HepG2 (cell line): ENCODE data around the gene FDXACB1. TPM values are rescaled to one million over a fixed set of nuclear protein-coding genes. Genes with fewer than 3 reads are reported as not detected.

Source experiments
- CREB3 ChIP-seq: sonication (generic); formaldehyde crosslinking; IDR thresholded peaks from 2 replicates; pipeline ENCODE4 v1.5.0; 2020; ENCODE audit warnings: missing genetic modification reagents
- CREM ChIP-seq, 2 experiments: sonication (generic) in 1 of 2; formaldehyde crosslinking in 1 of 2; IDR thresholded peaks; 2 replicates each; pipeline versions ENCODE4 v1.4.0 to v1.6.1; 2016 to 2020; ENCODE audit warnings: antibody characterized with exemption in 1 of 2, mild to moderate bottlenecking in 1 of 2, missing genetic modification reagents in 1 of 2
- ETV5 ChIP-seq: IDR thresholded peaks from 2 replicates; pipeline ENCODE4 v1.6.1; 2018; ENCODE audit warnings: missing biosample characterization, missing genetic modification reagents, inconsistent platforms, borderline replicate concordance
- HINFP ChIP-seq: sonication (generic); formaldehyde crosslinking; IDR thresholded peaks from 2 replicates; pipeline ENCODE4 v1.4.0; 2020; ENCODE audit warnings: low read depth, mild to moderate bottlenecking, missing genetic modification reagents
- IKZF1 ChIP-seq: fragments of 450-650 bp; IDR thresholded peaks from 2 replicates; pipeline ENCODE4 v1.7.1; 2016
- MAX ChIP-seq: IDR thresholded peaks from 2 replicates; pipeline ENCODE4 v1.6.1; 2012; ENCODE audit warnings: inconsistent platforms
- NR2F1 ChIP-seq, 2 experiments: fragments of 450-650 bp in 1 of 2; formaldehyde crosslinking in 1 of 2; IDR thresholded peaks; 2 replicates each; pipeline versions ENCODE4 v1.5.0 to v1.6.1; 2016 to 2020; ENCODE audit warnings: mild to moderate bottlenecking in 1 of 2, missing compliant biosample characterization in 1 of 2, missing genetic modification reagents in 1 of 2, moderate library complexity in 1 of 2
- SIX4 ChIP-seq: sonication (generic); formaldehyde crosslinking; IDR thresholded peaks from 2 replicates; pipeline ENCODE4 v1.4.0; 2020; ENCODE audit warnings: missing genetic modification reagents
- SKI ChIP-seq: fragments of 450-650 bp; IDR thresholded peaks from one replicate; pipeline ENCODE4 v1.6.1; 2018; ENCODE audit warnings: mild to moderate bottlenecking; ENCODE audit not compliant: partially characterized antibody
- SMARCC2 ChIP-seq: fragments of 450-650 bp; IDR thresholded peaks from 2 replicates; pipeline ENCODE4 v1.6.1; 2017; ENCODE audit warnings: antibody characterized with exemption, mild to moderate bottlenecking
- STAT6 ChIP-seq: sonication (generic); formaldehyde crosslinking; IDR thresholded peaks from 2 replicates; pipeline ENCODE4 v1.4.0; 2020; ENCODE audit warnings: missing genetic modification reagents, mild to moderate bottlenecking, borderline replicate concordance
- TAF1 ChIP-seq: sonication (generic); formaldehyde crosslinking; IDR thresholded peaks from 2 replicates; pipeline ENCODE4 v1.4.0; 2020; ENCODE audit warnings: missing genetic modification reagents
- ZNF543 ChIP-seq: sonication (generic); formaldehyde crosslinking; IDR thresholded peaks from 2 replicates; pipeline ENCODE4 v1.4.0; 2020; ENCODE audit warnings: mild to moderate bottlenecking, missing genetic modification reagents
- ZNF891 ChIP-seq: sonication (generic); formaldehyde crosslinking; IDR thresholded peaks from 2 replicates; pipeline ENCODE4 v1.5.0; 2020; ENCODE audit warnings: mild to moderate bottlenecking, missing genetic modification reagents
- ZSCAN21 ChIP-seq: sonication (generic); formaldehyde crosslinking; IDR thresholded peaks from 2 replicates; pipeline ENCODE4 v1.8.0; 2022; ENCODE audit warnings: mild to moderate bottlenecking, missing genetic modification reagents, moderate library complexity, borderline replicate concordance
- polyA plus RNA-seq, 8 experiments: library from polyadenylated mRNA; depleted of rRNA in 3 of 8; stranded (reverse) in 7 of 8; unstranded in 1 of 8; fragments of >200 nt; fragmentation: Illumina TruSeq in 4 of 8; extraction: Trizol in 4 of 8; gene quantifications; 2 replicates each; pipeline versions ENCODE4 v1.2.1 to v1.2.3, GENCODE V29; 2011 to 2016; ENCODE audit warnings: low read depth in 4 of 8, missing spikeins in 1 of 8, mixed read lengths in 1 of 8; ENCODE audit not compliant: insufficient read depth in 1 of 8
- total RNA-seq, 5 experiments: library from RNA; depleted of rRNA; stranded (reverse); fragments of >200 nt; fragmentation: Illumina TruSeq; extraction: Trizol; gene quantifications; 2 replicates each; pipeline ENCODE4 v1.2.3, GENCODE V29; 2016; ENCODE audit warnings: low read depth in 1 of 5
- TF ChIP-seq, protein P1 (sequence below): sonication (generic); formaldehyde crosslinking; IDR thresholded peaks from 2 replicates; pipeline ENCODE4 v1.5.0; 2020; ENCODE audit warnings: mild to moderate bottlenecking, missing genetic modification reagents, moderate library complexity
- TF ChIP-seq, protein P2 (sequence below): IDR thresholded peaks from 2 replicates; pipeline ENCODE4 v1.6.1; 2016
- TF ChIP-seq, protein P3 (sequence below): sonication (generic); formaldehyde crosslinking; IDR thresholded peaks from 2 replicates; pipeline ENCODE4 v1.8.1; 2023; ENCODE audit warnings: missing genetic modification reagents, inconsistent platforms, borderline replicate concordance

The FDXACB1 gene
- total and polyA plus RNA-seq, 2 of the 13 experiments (the other 11 are each of a cell fraction or from before 2014, with no cell fraction given): 1.1 to 3.4 TPM

- TF ChIP-seq, protein P1, sequence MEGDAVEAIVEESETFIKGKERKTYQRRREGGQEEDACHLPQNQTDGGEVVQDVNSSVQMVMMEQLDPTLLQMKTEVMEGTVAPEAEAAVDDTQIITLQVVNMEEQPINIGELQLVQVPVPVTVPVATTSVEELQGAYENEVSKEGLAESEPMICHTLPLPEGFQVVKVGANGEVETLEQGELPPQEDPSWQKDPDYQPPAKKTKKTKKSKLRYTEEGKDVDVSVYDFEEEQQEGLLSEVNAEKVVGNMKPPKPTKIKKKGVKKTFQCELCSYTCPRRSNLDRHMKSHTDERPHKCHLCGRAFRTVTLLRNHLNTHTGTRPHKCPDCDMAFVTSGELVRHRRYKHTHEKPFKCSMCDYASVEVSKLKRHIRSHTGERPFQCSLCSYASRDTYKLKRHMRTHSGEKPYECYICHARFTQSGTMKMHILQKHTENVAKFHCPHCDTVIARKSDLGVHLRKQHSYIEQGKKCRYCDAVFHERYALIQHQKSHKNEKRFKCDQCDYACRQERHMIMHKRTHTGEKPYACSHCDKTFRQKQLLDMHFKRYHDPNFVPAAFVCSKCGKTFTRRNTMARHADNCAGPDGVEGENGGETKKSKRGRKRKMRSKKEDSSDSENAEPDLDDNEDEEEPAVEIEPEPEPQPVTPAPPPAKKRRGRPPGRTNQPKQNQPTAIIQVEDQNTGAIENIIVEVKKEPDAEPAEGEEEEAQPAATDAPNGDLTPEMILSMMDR (CRISPR knock-in tag): no peak
- TF ChIP-seq, protein P2, sequence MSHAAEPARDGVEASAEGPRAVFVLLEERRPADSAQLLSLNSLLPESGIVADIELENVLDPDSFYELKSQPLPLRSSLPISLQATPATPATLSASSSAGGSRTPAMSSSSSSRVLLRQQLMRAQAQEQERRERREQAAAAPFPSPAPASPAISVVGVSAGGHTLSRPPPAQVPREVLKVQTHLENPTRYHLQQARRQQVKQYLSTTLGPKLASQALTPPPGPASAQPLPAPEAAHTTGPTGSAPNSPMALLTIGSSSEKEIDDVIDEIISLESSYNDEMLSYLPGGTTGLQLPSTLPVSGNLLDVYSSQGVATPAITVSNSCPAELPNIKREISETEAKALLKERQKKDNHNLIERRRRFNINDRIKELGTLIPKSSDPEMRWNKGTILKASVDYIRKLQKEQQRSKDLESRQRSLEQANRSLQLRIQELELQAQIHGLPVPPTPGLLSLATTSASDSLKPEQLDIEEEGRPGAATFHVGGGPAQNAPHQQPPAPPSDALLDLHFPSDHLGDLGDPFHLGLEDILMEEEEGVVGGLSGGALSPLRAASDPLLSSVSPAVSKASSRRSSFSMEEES: no peak
- no peak for TF ChIP-seq SMARCC2
- no peak for TF ChIP-seq MAX
- peak in 1 of 2 experiments; percentile 22; a peak in 2 of 4 replicates for TF ChIP-seq NR2F1 (CRISPR knock-in tag; IDR thresholded peaks at IDR 0.05)
- 0 out of 2 replicates have a peak, but pooled peaks have one; percentile 11 for TF ChIP-seq ETV5 (CRISPR knock-in tag)
- no peak for TF ChIP-seq TAF1 (CRISPR knock-in tag)
- TF ChIP-seq SIX4 (CRISPR knock-in tag): peak; percentile 61; the same call in 1 of the 2 replicates
- no peak for TF ChIP-seq STAT6 (CRISPR knock-in tag)
- TF ChIP-seq ZNF543 (CRISPR knock-in tag): no peak
- TF ChIP-seq ZSCAN21 (CRISPR knock-in tag): no peak
- TF ChIP-seq IKZF1: no peak
- TF ChIP-seq, protein P3, sequence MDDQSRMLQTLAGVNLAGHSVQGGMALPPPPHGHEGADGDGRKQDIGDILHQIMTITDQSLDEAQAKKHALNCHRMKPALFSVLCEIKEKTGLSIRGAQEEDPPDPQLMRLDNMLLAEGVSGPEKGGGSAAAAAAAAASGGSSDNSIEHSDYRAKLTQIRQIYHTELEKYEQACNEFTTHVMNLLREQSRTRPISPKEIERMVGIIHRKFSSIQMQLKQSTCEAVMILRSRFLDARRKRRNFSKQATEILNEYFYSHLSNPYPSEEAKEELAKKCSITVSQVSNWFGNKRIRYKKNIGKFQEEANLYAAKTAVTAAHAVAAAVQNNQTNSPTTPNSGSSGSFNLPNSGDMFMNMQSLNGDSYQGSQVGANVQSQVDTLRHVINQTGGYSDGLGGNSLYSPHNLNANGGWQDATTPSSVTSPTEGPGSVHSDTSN (CRISPR knock-in tag): no peak
- no peak for TF ChIP-seq HINFP (CRISPR knock-in tag)
- TF ChIP-seq SKI: no peak
- peak; percentile 53; the same call in 1 of the 2 replicates for TF ChIP-seq CREM (IDR thresholded peaks at IDR 0.05)
- TF ChIP-seq CREM (CRISPR knock-in tag; IDR thresholded peaks at IDR 0.05): no peak
- TF ChIP-seq ZNF891 (CRISPR knock-in tag): no peak
- TF ChIP-seq CREB3: no peak
Observed at GRCh38 chr11:111840143-111840542, 38.8 kb downstream of the FDXACB1 start (continued).
